ENCODE measurements around the gene TXNDC12.

TXNDC12 gene

DNA sequence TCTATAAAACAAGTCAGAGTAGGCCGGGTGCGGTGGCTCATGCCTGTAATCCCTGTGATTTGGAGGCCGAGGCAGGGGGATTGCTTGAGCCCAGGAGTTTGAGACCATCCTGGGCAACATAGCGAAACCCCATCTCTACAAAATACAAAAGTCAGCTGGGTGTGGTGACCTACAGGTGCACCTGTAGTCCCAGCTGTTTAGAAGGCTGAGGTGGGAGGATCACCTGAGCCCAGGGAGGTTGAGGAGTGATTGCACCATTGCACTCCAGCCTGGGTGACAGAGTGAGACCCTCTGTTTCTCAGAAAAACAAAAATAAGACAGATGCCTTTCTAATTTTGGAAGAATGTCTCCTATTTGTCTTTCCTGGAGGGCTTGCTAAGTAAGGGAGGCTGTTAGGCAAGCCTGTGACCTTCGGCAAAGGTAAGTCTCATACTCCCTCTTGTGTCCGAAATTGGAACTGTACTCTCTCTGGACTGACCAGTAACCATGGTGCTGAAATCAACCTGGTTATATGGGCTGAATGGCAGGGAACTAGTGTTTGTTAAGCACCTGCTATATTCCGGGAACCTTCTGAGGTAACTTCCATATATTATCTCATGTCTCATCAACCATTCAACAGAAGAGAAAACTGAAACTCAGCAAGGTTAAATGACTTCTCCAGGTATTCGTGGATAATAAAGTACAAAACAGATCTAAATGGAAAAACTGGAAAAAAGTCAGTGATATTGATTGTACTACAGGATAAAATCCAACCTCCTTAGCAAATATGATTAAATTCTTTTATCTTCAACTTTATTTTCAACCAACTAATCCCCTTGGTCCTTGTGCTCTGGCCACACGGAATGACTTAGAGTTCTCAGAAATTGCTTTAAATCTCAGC lies 52.7 kb downstream of the TXNDC12 start:
- H3K4me3 ChIP-seq (ENCODE audit: low read depth, low read length): no peak overlapping the region

DNA sequence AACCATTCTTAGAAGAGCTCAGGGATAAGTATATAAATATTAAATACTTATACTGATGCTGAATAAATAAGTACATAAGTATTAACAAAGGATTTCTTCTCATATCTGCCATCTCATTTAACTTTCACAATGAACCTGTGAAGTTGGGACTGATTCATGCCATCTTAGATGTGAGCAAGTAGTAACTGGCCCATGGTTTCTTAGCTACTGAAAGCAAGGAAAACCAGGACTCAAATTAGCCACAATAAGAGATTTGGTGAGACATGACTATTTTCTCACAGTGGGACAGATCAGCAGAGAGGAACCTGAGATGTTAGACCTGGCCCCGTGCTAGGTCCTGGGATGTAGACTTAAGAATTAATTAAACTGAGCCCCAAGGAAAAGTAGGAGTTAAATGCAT lies 56.3 kb downstream of the TXNDC12 start:
- no peak overlapping the region for H3K4me3 ChIP-seq (ENCODE audit: low read depth, low read length)

DNA sequence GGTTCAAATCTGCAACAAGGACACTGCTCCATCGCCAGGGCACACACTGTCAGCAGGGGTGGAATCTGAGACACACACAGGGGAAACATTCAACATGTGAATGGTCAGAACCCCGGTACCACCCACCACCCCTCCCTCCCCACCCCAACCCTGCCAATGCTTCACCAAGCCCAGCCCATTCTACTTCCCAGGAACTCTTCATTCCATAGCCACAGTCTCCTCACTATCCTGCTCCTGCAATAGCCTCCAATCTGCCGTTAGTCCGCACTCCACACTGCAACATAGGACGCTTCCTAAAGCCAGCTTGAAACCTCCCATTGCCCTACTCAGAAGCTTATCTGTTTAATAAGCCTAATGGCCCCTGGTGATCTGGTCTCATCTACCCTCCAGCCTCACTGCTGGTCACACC lies 57.0 kb downstream of the TXNDC12 start:
- H3K4me3 ChIP-seq (ENCODE audit: low read depth, low read length): no peak overlapping the region

DNA sequence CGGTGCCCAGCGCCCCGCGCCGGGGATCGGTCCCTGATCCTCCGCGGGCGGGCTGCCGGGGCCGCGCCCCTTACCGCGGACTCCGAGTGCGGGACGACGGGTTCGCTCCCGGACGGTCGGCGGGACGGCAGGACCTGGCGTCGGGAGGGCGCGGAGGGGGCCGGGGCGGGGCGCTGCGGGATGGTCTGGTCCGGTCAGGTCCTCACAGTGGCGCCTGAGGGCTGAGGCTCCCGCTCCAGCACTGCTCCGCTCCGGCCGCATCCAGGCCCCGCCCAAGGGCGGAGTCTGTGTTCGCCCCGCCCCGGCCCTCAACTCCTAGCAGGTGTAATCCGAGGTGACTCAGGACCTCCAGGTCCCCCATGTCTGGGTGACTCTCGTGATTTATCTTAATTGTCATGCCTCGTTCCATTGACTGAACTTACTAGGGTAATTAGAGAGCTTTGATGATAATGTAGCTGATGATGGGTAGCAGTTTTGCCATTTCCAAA lies 64.5 kb downstream of the TXNDC12 start, which contains the start of gene RAB3B:
TSS of gene RAB3B (minus strand) at position 223 of the 488 bp plus-strand sequence. CDS start 13,583 bp downstream, outside the sequence.
- H3K4me3 ChIP-seq (ENCODE audit: low read depth, low read length): peak within 1 kb of the TSS; percentile 60

DNA sequence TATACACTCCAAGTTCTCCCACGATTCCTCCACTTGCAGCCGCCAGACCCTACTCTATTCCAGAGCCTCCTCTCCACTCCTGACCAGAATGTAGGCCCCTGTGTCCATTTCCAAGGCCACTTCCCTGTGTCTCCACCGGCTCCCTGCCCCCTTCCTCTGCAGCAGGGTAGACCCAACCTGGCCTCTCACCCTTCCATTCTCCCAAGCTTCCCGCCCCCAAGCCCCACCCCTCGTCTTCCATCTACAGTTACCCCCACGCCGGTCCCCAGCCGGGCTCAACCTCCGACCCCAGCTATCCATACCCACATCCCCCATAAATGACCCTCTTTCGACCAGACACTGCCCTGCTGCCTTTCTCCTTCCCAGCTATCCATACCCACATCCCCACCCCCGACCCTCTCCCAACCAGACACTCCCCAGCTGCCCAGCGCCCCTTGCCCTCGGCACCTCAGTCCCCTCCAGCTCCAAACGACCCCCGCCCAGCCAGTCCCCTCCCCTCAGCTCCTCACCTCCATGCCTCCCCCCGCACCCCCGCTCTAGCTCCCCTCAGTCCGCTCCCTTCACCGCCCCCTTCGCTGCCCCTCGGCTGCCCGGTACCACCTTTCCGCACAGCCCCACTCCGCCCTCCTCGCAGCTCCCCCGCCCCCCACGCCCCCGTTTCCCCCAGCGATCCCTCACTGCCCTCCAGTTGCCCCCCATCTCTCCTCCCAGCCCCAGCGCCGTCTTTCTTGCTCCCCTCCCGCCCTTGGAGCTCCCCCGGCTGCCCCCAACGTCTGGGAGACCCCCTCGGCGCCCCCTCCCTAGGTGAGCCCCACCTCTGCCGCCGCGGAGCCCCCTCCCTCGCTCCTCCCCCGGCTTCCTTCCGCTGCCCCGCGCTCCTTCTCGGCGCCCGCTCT lies 65.2 kb downstream of the TXNDC12 start:
- H3K4me3 ChIP-seq (ENCODE audit: low read depth, low read length): peak overlapping the region; percentile 60

DNA sequence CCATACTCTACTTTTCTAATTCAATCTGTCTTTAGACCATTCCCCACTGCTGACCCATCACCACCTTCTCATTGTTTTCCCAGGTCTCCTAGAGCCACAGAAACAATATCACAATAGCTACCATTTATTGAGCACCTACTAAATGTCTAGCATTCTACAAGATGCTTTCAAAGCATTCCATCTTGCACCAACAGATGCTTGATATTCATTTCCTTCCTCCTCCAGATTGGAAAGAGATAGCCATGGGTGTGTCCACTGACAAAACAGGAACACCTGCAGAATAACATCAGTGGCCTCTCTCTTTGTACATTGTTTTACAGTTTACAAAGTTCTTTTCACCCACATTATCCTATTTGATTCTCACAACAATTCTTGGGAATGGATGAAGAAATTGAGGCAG lies 66.7 kb downstream of the TXNDC12 start:
- no peak overlapping the region for H3K4me3 ChIP-seq (ENCODE audit: low read depth, low read length)

DNA sequence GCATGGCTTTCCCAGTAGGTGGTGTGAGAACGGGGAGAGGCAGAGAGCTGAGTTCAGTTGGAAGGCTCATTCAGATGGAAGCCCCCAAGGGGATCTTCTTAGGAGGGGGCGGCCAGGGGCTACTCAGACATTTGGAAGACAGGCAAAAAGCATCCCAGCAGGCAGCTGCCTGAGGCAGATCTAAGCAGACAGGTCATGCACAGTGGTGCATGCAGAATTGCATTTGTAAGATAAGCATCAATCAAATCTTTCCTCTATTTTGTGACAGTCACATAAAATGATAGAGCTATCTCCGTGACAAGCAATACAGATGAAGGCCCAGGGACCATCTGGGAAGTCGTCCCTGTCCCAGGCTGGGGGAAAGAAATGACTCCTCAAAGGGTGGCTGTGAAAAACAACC lies 68.3 kb downstream of the TXNDC12 start:
- H3K4me3 ChIP-seq (ENCODE audit: low read depth, low read length): no peak overlapping the region

DNA sequence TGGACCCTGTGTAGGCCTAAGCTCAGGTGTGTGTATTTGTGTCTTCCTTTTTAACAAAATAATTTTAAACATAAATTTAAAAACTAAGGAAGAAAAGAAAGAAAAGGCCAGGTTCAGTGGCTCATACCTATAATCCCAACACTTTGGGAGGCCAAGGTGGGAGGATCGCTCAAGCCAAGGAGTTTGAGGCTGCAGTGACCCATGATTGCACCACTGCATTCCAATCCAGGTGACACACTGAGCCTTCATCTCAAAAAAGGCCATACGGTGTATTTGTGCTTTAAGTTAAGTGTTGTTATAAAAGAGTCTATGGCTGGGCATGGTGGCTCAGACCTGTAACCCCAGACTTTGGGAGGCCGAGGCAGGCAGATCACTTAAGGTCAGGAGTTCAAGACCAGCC lies 72.8 kb downstream of the TXNDC12 start:
- H3K4me3 ChIP-seq (ENCODE audit: low read depth, low read length): no peak overlapping the region

DNA sequence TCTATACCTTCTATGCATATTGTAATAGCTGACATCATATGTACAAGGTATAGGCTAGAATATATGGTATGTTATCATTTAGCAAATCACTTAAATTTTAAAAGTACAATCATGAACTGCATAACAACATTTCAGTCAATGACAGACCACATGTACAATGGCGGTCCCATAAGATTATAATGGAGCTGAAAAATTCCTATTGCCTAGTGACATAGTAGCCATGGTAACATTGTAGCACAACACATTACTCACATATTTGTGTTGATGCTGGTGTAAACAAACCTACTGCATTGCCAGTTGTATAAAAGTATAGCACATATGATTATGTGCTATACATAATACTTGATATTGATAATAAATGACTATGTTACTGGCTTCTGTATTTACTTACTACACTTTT lies 73.4 kb downstream of the TXNDC12 start:
- H3K4me3 ChIP-seq (ENCODE audit: low read depth, low read length): no peak overlapping the region

DNA sequence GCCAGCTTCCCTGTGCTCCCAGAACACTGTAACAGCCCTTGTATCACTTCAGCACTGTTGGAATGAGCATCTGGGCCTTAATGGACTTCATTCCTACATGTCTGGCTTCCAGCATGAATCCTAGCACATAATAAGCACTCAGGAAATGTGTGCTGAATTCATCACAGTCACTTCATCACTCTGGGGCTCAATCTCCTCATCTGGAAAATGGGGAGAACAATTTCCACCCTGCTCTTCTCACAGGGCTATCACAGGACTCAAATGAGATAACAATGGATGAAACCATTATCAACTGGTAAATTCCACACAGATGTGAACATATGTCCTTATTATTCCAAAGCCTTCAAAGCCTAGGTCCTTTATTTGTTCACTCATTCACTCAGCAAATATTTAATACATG lies 76.9 kb downstream of the TXNDC12 start:
- H3K4me3 ChIP-seq (ENCODE audit: low read depth, low read length): no peak overlapping the region

DNA sequence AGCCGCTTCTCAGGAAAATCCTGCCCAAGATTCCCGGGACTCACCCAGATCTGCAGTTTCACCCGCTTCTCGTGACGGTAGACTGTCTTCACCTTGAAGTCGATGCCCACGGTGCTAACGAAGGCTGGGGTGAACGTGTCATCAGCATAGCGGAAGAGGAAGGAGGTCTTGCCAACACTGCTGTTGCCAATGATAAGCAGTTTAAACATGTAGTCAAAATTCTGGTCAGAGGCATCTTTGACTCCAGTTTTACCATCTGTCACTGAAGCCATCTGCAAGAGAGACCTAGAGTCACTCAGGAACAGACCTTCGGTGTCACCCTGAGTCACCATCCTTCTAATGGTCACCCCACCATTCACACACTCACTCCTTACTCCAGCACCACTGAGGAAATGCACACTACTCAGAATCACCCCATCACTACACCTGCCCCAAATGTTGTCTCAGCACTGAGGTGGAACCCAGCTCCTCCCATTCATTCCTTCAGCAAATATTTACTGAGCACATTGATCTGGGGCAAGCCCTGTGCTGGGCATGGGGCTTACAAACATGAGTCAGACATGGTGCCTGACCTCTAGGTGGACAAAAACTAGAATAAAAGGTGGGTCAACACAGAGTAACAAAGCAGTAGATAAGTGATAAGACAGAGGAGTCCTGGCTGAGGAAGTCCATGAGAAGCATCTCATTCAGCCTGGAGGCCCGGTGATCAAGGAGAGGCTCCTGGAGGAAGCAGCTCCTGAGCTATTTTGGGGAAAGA lies 78.0 kb downstream of the TXNDC12 start:
- H3K4me3 ChIP-seq (ENCODE audit: low read depth, low read length): no peak overlapping the region

DNA sequence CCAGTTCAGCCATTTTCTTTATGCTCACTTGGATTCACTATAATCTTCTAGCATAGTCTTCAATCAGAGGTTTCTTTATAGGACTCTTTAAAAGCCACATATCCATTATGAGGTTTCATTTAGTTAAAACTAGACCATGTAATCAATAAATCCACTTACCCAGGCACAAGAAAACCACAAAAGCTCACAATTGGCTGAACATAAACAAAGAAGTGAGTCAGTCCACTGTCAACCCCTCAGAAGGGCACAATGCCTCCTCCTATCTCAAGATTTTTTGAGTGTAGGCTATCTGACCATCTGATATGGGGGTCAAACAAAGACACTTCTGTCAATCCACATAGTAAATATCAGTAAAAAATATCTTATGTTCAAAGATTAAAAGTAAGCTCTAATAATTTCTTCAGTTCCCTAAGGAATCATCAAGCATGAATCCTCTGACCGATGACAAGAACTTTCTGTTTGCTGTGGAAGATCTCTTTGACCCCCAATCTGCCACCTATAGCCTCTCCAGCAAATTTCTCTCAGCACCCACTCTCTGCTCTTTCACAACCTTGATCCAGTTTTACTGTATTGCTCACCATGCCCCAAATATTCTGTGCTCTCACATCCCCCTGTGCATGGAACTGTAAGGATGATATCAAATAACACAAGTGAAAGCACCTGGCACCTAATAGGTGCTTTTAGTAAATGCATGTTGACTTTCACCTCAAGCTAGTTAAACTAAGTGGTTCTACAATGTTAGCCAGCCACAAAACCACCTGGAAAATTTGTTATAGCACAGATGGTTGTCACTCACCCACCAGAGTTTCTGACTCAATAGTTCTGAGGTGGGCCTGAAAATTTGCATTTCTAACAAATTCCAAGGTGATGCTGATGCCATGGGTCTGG lies 81.2 kb downstream of the TXNDC12 start:
- H3K4me3 ChIP-seq (ENCODE audit: low read depth, low read length): no peak overlapping the region
